ENCODE results near the gene MINDY1.

MINDY1 gene

DNA sequence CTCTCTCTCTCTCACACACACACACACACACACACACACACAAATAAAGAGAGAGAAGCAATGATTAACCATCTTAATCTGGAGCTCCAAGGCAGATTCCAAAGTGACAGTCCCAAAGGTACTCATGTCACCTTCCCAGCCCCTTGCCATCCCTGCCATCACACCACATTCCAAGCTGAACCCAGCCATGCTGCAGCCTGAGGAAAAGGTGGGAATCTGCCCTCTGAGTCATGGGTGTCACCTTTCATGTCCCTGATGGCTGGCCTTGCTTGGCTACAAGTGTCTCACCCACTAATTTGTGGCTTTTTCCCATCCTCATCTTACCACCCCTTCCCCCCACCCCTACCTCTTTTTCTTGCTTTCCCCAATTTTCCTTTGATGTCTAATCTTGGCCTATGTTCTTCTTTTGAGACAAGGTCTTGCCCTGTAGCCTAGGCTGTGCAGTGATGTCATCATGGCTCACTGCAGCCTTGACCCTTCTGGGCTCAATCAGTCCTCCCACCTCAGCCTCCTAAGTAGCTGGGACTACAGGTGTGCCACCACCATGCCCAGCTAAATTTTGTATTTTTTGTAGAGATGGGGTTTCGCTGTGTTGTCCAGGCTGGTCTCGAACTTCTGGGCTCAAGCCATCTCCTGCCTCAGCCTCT, 21.4 kb downstream of the MINDY1 start:
- no peak for DNase-seq

DNA sequence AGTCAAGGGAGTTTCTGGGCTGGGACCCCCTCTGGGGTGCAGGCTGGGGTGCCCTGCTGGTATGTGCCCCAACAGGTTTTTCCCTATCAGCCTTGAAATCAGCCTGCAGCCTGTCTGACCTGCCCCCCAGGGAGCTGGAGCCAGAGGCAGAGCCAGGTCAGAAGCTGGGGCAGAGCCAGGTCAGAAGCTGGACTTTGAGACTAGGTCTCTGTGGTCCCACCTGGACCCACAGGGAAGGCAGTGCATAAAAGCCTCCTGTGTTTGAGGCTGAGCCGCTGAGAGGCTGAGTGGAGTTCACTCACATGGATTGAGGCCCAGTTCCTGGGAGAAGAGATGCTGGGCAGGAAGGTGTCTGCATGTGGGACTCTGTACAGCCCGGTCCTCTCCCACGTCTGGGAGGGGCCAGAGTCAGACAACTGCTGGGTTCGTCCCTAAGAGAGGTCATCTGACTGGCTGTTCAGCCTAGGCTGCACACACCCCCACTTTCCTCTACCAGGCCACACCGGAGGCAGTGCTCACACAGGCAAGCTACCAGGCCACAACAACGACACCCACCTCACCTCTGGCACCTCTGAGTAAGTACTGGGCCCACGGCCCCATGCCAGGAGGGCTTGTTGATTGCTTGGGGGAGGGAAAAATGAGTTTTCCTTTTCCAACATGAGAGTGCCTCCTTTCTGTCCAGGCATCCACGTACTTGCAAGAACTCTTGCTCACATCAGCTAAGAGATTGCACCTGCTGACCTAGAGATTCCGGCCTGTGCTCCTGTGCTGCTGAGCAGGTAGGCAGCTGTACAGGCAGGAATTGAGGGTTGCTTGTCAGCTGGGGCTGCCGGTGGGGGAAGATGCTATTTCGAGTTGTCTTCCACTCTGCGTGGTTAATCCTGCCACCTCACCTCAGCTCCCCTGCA, 24.6 kb downstream of the MINDY1 start, which contains the start of gene ANXA9:
TSS of gene ANXA9 (plus strand) at position 488 of the 908 bp plus-strand sequence. CDS start 814 bp downstream, outside the sequence.
- no peak for DNase-seq

DNA sequence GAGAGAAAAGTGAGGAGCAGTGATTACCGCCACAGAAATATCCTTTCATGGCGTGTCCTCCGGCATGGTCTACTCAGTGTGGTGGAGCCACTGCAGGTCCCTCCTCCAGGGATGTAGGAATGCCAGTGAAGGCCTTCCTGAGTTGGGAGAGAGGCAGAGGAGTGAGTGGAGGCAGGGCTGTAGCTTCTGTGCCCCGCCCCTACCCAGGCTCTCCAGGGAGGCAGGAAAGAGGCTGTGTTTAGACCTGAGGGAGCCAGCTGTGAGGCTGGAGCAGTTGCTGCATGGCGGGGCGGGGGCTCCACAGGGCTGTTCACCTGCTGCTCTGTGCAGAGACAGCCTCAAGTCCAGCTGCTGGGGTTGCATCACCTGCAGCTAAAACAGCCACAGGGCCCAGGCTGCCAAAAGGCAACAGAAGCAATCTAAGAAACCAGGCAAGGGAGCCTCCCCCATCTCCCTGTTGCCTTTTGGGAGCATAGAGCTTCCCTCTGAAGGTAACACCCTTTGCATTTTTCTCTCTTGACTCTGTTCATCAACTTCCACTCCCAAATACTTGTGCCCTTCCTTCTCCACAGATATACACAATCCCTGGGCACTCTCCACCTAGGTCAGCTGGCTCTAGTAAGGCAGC, 25.4 kb downstream of the MINDY1 start:
- DNase-seq = no peak

DNA sequence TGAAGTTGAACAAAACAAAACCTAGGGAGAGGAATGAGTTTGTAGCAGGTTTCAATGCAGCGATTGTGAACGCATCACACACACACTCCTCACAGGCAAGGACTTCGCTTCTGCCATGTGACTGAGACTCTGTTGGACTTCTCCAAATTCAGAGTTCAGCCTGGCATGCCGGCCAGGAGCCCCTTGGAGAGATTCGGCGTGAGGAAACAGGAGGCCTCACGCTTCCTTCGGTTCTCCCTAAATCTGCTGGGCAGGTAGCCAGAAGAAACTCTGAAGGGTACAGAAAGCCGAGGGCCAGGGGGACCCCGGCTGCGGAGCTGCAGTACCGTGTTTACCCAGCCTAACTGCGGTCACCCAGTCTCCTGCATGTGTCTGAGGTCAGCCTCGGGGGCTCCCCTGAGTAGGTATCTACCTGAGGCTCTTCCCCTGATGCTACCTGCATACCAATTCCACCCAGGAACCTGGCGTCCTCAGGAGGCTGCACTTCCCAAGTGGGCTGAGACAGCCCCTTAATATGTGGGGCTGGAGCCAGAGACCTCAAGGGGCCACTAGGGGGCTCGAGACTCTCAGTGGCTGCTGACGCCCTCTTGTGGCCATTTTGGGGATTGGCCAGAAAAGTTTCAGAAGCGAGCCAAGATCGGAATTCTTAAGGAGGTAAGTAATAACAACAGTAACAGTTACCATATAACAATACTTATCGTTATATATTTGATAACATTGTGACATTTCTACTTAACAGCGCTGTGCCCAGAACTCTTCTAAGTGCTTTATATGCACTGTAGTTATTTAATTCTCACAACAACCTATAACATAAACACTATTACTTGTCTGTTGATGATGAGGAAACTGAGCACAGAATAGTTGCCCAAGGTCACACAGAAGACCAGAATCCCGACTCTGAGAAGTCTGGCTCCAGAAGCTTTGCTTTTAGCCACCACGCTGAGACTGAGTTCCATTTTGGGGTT, 27.3 kb downstream of the MINDY1 start:
- peak; percentile 81 for DNase-seq

DNA sequence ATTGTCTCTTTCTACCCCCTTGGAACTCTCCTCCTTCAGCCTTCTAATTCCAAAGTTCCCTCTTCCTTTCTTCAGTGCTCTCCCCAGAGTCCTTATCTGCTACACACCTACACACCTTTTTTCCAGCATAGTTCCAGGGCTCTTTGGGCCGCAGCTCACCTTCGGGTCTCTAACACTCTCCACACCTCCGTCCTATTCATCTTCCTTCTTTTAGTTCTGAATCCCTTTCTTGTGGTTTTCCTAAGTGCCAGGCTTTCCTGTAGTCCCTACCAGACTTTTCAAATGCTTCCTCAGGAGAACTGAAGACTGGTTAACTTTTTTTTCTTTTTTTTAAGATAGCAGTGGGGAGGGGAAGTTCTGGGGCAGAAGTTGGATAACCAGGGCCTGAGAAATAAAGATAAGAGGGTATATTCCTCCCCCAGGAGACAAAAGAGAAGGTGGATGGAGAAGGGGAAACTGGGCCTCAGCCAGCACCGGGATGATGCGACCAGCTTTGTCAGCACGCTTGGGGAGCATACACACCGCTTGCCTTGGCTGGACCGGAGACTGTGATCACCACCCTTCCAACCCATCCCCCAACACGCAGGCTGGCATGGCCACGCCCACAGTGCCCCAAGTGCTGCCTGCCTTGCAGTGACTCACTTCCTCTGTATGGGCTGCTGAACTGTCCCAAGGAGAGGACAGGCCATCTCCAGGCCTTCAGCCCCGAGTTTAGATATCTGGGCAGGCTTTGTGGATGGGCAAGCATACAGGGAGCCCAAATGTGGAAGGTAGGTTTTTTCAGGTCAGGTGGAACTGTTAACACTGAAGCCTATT, 29.6 kb downstream of the MINDY1 start:
- DNase-seq = peak; percentile 82

DNA sequence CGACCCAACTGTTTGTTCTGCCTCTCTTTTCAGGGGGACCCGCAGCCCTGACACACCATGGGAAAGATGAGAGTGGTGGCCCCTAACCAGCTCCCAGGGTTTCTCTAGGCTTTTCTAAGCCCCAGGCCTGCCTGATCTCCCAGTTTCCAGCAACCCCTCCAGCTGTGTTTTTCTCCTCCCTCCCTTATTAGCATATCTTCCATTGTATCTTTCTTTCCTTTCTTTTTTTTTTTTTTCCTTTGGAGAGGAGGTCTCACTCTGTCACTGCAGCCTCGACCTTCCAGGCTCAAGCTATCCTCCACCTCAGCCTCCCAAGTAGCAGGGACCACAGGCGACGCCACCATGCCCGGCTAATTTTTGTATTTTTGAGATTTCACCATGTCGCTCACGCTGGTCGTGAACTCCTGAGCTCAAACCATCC, 30.3 kb downstream of the MINDY1 start:
- no peak for DNase-seq

- DNase-seq = peak; percentile 78
Measured at GRCh38 chr1:150974580-150975478, 31.9 kb downstream of the MINDY1 start, which contains the start of gene CERS2. TSS of gene CERS2 (minus strand) at chr1:150974835. CDS start at chr1:150969090, 5,745 bp downstream.

- DNase-seq = peak; percentile 18
Measured at GRCh38 chr1:150973836-150974579, 32.7 kb downstream of the MINDY1 start.

- DNase-seq = no peak
Measured at GRCh38 chr1:150973258-150973835, 33.4 kb downstream of the MINDY1 start.

GRCh38 chr1:150972417-150972940, 34.2 kb downstream of the MINDY1 start:
- no peak for DNase-seq

DNA sequence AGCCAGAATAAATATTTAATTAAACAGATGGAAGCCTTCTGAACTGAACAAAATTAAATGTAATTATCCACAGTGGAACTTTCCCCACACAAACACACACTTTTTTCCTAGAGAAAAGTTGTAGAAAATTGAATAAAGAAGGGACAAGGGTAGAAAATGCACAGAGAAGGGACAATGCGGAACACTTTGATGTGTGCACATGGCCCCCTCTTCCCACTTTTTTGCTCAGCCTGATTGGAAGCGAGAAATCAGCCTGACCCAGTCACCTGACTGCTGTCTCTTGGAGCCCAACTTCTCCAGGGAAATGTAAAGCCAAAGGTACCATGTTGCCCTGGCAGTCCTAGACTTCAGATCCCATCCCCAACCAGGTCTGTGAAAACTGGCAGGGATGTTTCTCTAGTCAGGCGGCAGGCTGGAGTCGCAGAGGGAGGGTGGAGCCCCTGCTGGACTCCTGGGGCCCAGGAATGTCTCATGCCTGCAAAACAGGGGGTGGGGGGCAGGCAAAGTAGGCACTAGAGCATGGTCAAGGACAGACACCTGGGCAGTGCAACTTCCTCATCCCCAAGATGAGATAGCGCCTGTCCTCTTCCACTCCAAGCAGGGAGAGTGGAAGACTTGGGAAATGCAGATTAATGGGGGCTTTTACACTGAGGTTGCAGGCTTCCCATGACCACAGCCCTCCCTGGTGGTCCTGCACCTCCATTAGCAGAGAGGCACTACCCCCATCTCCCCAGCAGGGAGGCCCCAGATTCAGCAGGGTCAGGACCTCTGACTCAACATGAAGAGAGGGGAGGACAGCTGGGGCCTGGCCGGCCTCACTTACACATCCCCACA, 34.9 kb downstream of the MINDY1 start:
- no peak for DNase-seq

DNA sequence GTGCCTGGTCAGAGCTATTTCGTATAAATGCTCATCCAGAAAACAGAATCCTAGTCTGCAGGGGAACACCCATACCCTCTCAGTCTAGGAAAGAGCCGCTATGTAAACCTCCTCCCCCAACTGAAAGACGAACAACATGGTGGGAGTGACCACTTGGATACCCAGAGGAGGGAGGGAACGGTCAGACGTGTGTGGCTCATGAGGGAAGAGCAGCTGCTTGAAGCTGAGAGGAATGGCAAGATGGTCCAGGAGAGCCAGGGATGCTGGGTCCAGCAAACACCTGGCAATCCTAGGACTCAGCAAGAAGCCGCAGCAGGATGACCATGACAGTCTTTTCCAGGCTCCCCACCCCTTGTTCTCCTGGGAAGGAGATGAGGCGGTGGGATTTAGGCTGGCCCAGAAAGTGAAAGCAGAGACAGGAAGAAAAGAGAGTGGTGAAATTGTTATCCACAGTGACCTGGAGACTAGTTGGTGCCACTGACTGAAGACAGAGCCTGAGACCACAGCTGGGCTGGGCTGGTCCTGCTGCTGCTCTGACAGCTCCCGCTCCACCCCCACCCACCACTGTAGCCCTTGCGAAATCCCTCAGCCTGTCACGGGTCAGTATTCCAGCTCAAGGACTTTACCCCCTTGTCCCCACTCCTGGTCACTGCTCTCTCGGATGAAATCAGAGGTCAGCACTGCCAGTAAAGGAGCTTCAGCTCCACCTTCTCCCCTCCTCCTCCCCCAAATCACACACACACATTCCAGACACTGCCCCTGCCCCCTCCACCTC, 35.7 kb downstream of the MINDY1 start:
- DNase-seq = no peak

DNA sequence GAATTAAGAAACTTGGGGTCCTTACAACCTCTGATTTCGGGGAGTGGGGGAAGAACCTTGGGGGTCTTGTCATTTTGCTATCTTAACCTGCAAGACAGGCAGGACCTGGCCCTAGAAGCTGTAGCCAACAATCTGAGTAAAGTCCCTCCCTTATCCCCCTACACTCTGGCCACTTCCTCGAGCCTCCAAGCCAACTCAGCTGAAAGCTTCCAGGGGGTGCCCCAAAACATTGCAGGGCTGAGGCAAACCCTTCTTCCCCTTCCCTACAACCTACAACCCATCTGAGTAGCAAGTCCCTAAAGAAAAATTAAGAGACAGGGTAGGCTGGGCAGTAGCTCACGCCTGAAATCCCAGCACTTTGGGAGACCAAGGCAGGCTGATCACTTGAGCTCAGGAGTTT, 37.1 kb downstream of the MINDY1 start:
- no peak for DNase-seq

GRCh38 chr1:150968491-150968890, 38.2 kb downstream of the MINDY1 start:
- no peak for DNase-seq

GRCh38 chr1:150967936-150968335, 38.8 kb downstream of the MINDY1 start:
- no peak for DNase-seq

- no peak for DNase-seq
Measured at GRCh38 chr1:150966011-150966410, 40.7 kb downstream of the MINDY1 start.

GRCh38 chr1:150965605-150966004, 41.1 kb downstream of the MINDY1 start:
- no peak for DNase-seq

Data from CD4-positive, alpha-beta T cell treated with Interferon gamma for 1 hour (primary cell).